HuH-7.5 (cell line): ENCODE data around the gene MDP1.

Experiments used
- DNase-seq: peaks from one replicate; pipeline ENCODE4 v3.0.0; 2011; ENCODE audit warnings: low spot score

MDP1 gene

GRCh38 chr14:24215495-24216344 lies at the start of gene MDP1:
Gene MDP1, minus strand, starts transcription at chr14:24216066. Its CDS starts 111 bp downstream, at chr14:24215955.
- peak; percentile 82 for DNase-seq

- DNase-seq = no peak
Measured at GRCh38 chr14:24264298-24264697, 48.4 kb upstream of the MDP1 start.

- DNase-seq = no peak
Measured at GRCh38 chr14:24263848-24264247, 48.0 kb upstream of the MDP1 start.

GRCh38 chr14:24262821-24263733 lies 47.2 kb upstream of the MDP1 start, which contains the start of gene TGM1:
Gene TGM1, minus strand, starts transcription at chr14:24263177. Its CDS starts 825 bp downstream, at chr14:24262352.
- no peak for DNase-seq

- DNase-seq = no peak
Measured at GRCh38 chr14:24261969-24262327, 46.1 kb upstream of the MDP1 start.

- no peak for DNase-seq
Measured at GRCh38 chr14:24261256-24261968, 45.5 kb upstream of the MDP1 start.

- DNase-seq = no peak
Measured at GRCh38 chr14:24260780-24261157, 44.9 kb upstream of the MDP1 start.

GRCh38 chr14:24260026-24260779 lies 44.3 kb upstream of the MDP1 start:
- DNase-seq = no peak

- DNase-seq = no peak
Measured at GRCh38 chr14:24259282-24260025, 43.6 kb upstream of the MDP1 start.

- no peak for DNase-seq
Measured at GRCh38 chr14:24258548-24259265, 42.8 kb upstream of the MDP1 start.

GRCh38 chr14:24258119-24258518 lies 42.3 kb upstream of the MDP1 start:
- no peak for DNase-seq

GRCh38 chr14:24256960-24257359 lies 41.1 kb upstream of the MDP1 start:
- DNase-seq = no peak

GRCh38 chr14:24255931-24256711 lies 40.3 kb upstream of the MDP1 start:
- no peak for DNase-seq

- DNase-seq = no peak
Measured at GRCh38 chr14:24255438-24255837, 39.6 kb upstream of the MDP1 start.

- DNase-seq = no peak
Measured at GRCh38 chr14:24254630-24255392, 38.9 kb upstream of the MDP1 start.

GRCh38 chr14:24253936-24254335 lies 38.1 kb upstream of the MDP1 start:
- no peak for DNase-seq

GRCh38 chr14:24252289-24253124 lies 36.6 kb upstream of the MDP1 start:
- DNase-seq = no peak

- DNase-seq = no peak
Measured at GRCh38 chr14:24251880-24252288, 36.0 kb upstream of the MDP1 start.
